ENCODE results near the gene BBLN. TPM values are rescaled to one million over a fixed set of nuclear protein-coding genes. Genes with fewer than 3 reads are reported as not detected.

Gene BBLN
- total and polyA plus RNA-seq, 3 experiments from 2014 or later = 75.5 to 137 (median 78.4) TPM

- Mint-ChIP-seq H3K36me3 (peaks cover 0 to 71% (median 16%) of the 10 kb centered on the region in 3 donors), H3K27ac (peak overlapping the region in 1 of 8 donors; percentile 24), H3K27me3 (peaks cover 0 to 2% of the 10 kb centered on the region in 2 donors), H3K4me1 (peaks cover 6 to 19% (median 14%) of the 10 kb centered on the region in 3 donors), H3K9me3 (no peaks in the 10 kb centered on the region), H3K4me3 (no peak overlapping the region)
- ChIA-PET POLR2A (no interaction called here), CTCF (no interaction called here)
- DNase-seq = no peak
- Histone ChIP-seq H3K9me3 (ENCODE audit: low read length) (no peaks in the 10 kb centered on the region), H3K27ac (ENCODE audit: low read depth, low read length) (no peak overlapping the region), H3K36me3 (ENCODE audit: insufficient read depth, low read length) (peaks cover 32% of the 10 kb centered on the region), H3K4me1 (ENCODE audit: insufficient read depth, low read length) (peaks cover 5% of the 10 kb centered on the region), H3K27me3 (ENCODE audit: insufficient read depth, low read length, poor library complexity, severe bottlenecking) (no peaks in the 10 kb centered on the region), H3K4me3 (ENCODE audit: low read length) (no peak overlapping the region)
These were observed 6.1 kb downstream of the BBLN start for GRCh38 chr9:128166169-128166568.

- ChIA-PET CTCF (no interaction called here), POLR2A (no interaction called here)
- Histone ChIP-seq H3K36me3 (ENCODE audit: insufficient read depth, low read length) (peaks cover 32% of the 10 kb centered on the region), H3K27ac (ENCODE audit: low read depth, low read length) (no peak overlapping the region), H3K9me3 (ENCODE audit: low read length) (no peaks in the 10 kb centered on the region), H3K27me3 (ENCODE audit: insufficient read depth, low read length, poor library complexity, severe bottlenecking) (no peaks in the 10 kb centered on the region), H3K4me3 (ENCODE audit: low read length) (no peak overlapping the region), H3K4me1 (ENCODE audit: insufficient read depth, low read length) (no peaks in the 10 kb centered on the region)
- peaks cover 3 to 9% (median 6%) of the 10 kb centered on the region in 3 donors for H3K4me1 Mint-ChIP-seq
- H3K9me3 Mint-ChIP-seq = no peaks in the 10 kb centered on the region
- H3K4me3 Mint-ChIP-seq = no peak overlapping the region
- peaks cover 0 to 2% of the 10 kb centered on the region in 2 donors for H3K27me3 Mint-ChIP-seq
- no peak for DNase-seq
- H3K36me3 Mint-ChIP-seq = peaks cover 0 to 71% (median 16%) of the 10 kb centered on the region in 3 donors
- peak overlapping the region in 1 of 8 donors; percentile 36 for H3K27ac Mint-ChIP-seq
These were observed 7.1 kb downstream of the BBLN start for GRCh38 chr9:128167209-128167608.

GRCh38 chr9:128168731-128169308, 8.8 kb downstream of the BBLN start:
- Histone ChIP-seq H3K4me1 (ENCODE audit: insufficient read depth, low read length) (no peaks in the 10 kb centered on the region), H3K27me3 (ENCODE audit: insufficient read depth, low read length, poor library complexity, severe bottlenecking) (no peaks in the 10 kb centered on the region), H3K36me3 (ENCODE audit: insufficient read depth, low read length) (peaks cover 32% of the 10 kb centered on the region), H3K4me3 (ENCODE audit: low read length) (no peak overlapping the region), H3K27ac (ENCODE audit: low read depth, low read length) (no peak overlapping the region), H3K9me3 (ENCODE audit: low read length) (no peaks in the 10 kb centered on the region)
- Mint-ChIP-seq H3K27ac (peak overlapping the region in 1 of 8 donors; percentile 52), H3K4me1 (peaks cover 0 to 3% (median 0%) of the 10 kb centered on the region in 3 donors), H3K9me3 (no peaks in the 10 kb centered on the region), H3K36me3 (peaks cover 0 to 65% (median 13%) of the 10 kb centered on the region in 3 donors), H3K4me3 (no peak overlapping the region), H3K27me3 (peaks cover 0 to 2% of the 10 kb centered on the region in 2 donors)
- CTCF ChIA-PET = no interaction called here
- DNase-seq = no peak
- POLR2A ChIA-PET = no interaction called here

GRCh38 chr9:128169492-128169891, 9.4 kb downstream of the BBLN start:
- Histone ChIP-seq H3K27me3 (ENCODE audit: insufficient read depth, low read length, poor library complexity, severe bottlenecking) (no peaks in the 10 kb centered on the region), H3K27ac (ENCODE audit: low read depth, low read length) (no peak overlapping the region), H3K9me3 (ENCODE audit: low read length) (no peaks in the 10 kb centered on the region), H3K4me3 (ENCODE audit: low read length) (no peak overlapping the region), H3K4me1 (ENCODE audit: insufficient read depth, low read length) (no peaks in the 10 kb centered on the region), H3K36me3 (ENCODE audit: insufficient read depth, low read length) (peaks cover 32% of the 10 kb centered on the region)
- DNase-seq = no peak
- Mint-ChIP-seq H3K4me1 (peaks cover 0 to 3% (median 0%) of the 10 kb centered on the region in 3 donors), H3K27ac (peak overlapping the region in 1 of 8 donors; percentile 17), H3K4me3 (no peak overlapping the region), H3K9me3 (no peaks in the 10 kb centered on the region), H3K36me3 (peaks cover 0 to 63% (median 14%) of the 10 kb centered on the region in 3 donors), H3K27me3 (peaks cover 0 to 2% of the 10 kb centered on the region in 2 donors)
- ChIA-PET POLR2A (no interaction called here), CTCF (no interaction called here)

GRCh38 chr9:128169925-128170324, 9.9 kb downstream of the BBLN start:
- peaks cover 0 to 62% (median 16%) of the 10 kb centered on the region in 3 donors for H3K36me3 Mint-ChIP-seq
- peak overlapping the region in 1 of 8 donors; percentile 17 for H3K27ac Mint-ChIP-seq
- no peak for DNase-seq
- no peaks in the 10 kb centered on the region for H3K9me3 Mint-ChIP-seq
- H3K4me1 ChIP-seq (ENCODE audit: insufficient read depth, low read length) = no peaks in the 10 kb centered on the region
- H3K27ac ChIP-seq (ENCODE audit: low read depth, low read length) = no peak overlapping the region
- peaks cover 32% of the 10 kb centered on the region for H3K36me3 ChIP-seq (ENCODE audit: insufficient read depth, low read length)
- POLR2A ChIA-PET = interaction anchor here (0.6 kb wide), 1 partner anchor 27 kb away, joined by 3 read pairs; no protein-coding TSS in a partner anchor
- H3K4me1 Mint-ChIP-seq = peaks cover 0 to 3% (median 0%) of the 10 kb centered on the region in 3 donors
- CTCF ChIA-PET = no interaction called here
- no peak overlapping the region for H3K4me3 Mint-ChIP-seq
- peaks cover 0 to 2% of the 10 kb centered on the region in 2 donors for H3K27me3 Mint-ChIP-seq
- H3K4me3 ChIP-seq (ENCODE audit: low read length) = no peak overlapping the region
- H3K9me3 ChIP-seq (ENCODE audit: low read length) = no peaks in the 10 kb centered on the region
- H3K27me3 ChIP-seq (ENCODE audit: insufficient read depth, low read length, poor library complexity, severe bottlenecking) = no peaks in the 10 kb centered on the region

GRCh38 chr9:128174062-128174461, 14.0 kb downstream of the BBLN start:
- peak overlapping the region in 2 of 8 donors; percentile 43 to 76 for H3K27ac Mint-ChIP-seq
- H3K27ac ChIP-seq (ENCODE audit: low read depth, low read length) = no peak overlapping the region
- H3K4me3 ChIP-seq (ENCODE audit: low read length) = no peak overlapping the region
- H3K27me3 Mint-ChIP-seq = no peaks in the 10 kb centered on the region
- POLR2A ChIA-PET = no interaction called here
- no peak overlapping the region for H3K4me3 Mint-ChIP-seq
- H3K4me1 Mint-ChIP-seq = no peaks in the 10 kb centered on the region
- H3K9me3 ChIP-seq (ENCODE audit: low read length) = no peaks in the 10 kb centered on the region
- peaks cover 0 to 67% (median 15%) of the 10 kb centered on the region in 3 donors for H3K36me3 Mint-ChIP-seq
- H3K4me1 ChIP-seq (ENCODE audit: insufficient read depth, low read length) = no peaks in the 10 kb centered on the region
- H3K27me3 ChIP-seq (ENCODE audit: insufficient read depth, low read length, poor library complexity, severe bottlenecking) = no peaks in the 10 kb centered on the region
- CTCF ChIA-PET = interaction anchor here (1.9 kb wide), 1 partner anchor 17 kb away, joined by 6 read pairs; no protein-coding TSS in a partner anchor
- peaks cover 37% of the 10 kb centered on the region for H3K36me3 ChIP-seq (ENCODE audit: insufficient read depth, low read length)
- peaks cover 0 to 2% (median 0%) of the 10 kb centered on the region in 5 donors for H3K9me3 Mint-ChIP-seq
- no peak for DNase-seq

- H3K36me3 Mint-ChIP-seq = peaks cover 6 to 67% (median 11%) of the 10 kb centered on the region in 3 donors
- H3K4me1 ChIP-seq (ENCODE audit: insufficient read depth, low read length) = no peaks in the 10 kb centered on the region
- POLR2A ChIA-PET = no interaction called here
- no peak overlapping the region for H3K27ac Mint-ChIP-seq
- CTCF ChIA-PET = interaction anchor here (1.9 kb wide), 1 partner anchor 16 kb away, joined by 6 read pairs; no protein-coding TSS in a partner anchor
- no peak for DNase-seq
- H3K4me3 Mint-ChIP-seq = no peak overlapping the region
- no peaks in the 10 kb centered on the region for H3K9me3 ChIP-seq (ENCODE audit: low read length)
- H3K36me3 ChIP-seq (ENCODE audit: insufficient read depth, low read length) = peaks cover 34% of the 10 kb centered on the region
- H3K27me3 ChIP-seq (ENCODE audit: insufficient read depth, low read length, poor library complexity, severe bottlenecking) = no peaks in the 10 kb centered on the region
- H3K27ac ChIP-seq (ENCODE audit: low read depth, low read length) = no peak overlapping the region
- H3K4me3 ChIP-seq (ENCODE audit: low read length) = no peak overlapping the region
- H3K9me3 Mint-ChIP-seq = peaks cover 0 to 4% (median 0%) of the 10 kb centered on the region in 5 donors
- H3K4me1 Mint-ChIP-seq = no peaks in the 10 kb centered on the region
- H3K27me3 Mint-ChIP-seq = no peaks in the 10 kb centered on the region
These were observed 15.1 kb downstream of the BBLN start for GRCh38 chr9:128175102-128175563.

GRCh38 chr9:128175726-128176125, 15.7 kb downstream of the BBLN start:
- no peaks in the 10 kb centered on the region for H3K4me1 Mint-ChIP-seq
- H3K9me3 Mint-ChIP-seq = peaks cover 0 to 4% (median 0%) of the 10 kb centered on the region in 5 donors
- POLR2A ChIA-PET = no interaction called here
- Histone ChIP-seq H3K27ac (ENCODE audit: low read depth, low read length) (no peak overlapping the region), H3K36me3 (ENCODE audit: insufficient read depth, low read length) (peaks cover 38% of the 10 kb centered on the region), H3K27me3 (ENCODE audit: insufficient read depth, low read length, poor library complexity, severe bottlenecking) (no peaks in the 10 kb centered on the region), H3K4me1 (ENCODE audit: insufficient read depth, low read length) (no peaks in the 10 kb centered on the region), H3K4me3 (ENCODE audit: low read length) (no peak overlapping the region), H3K9me3 (ENCODE audit: low read length) (no peaks in the 10 kb centered on the region)
- DNase-seq = no peak
- H3K27me3 Mint-ChIP-seq = no peaks in the 10 kb centered on the region
- peak overlapping the region in 5 of 8 donors; percentile 26 to 57 (median 55) for H3K27ac Mint-ChIP-seq
- peaks cover 7 to 68% (median 10%) of the 10 kb centered on the region in 3 donors for H3K36me3 Mint-ChIP-seq
- CTCF ChIA-PET = interaction anchor here (1.9 kb wide), 1 partner anchor 15 kb away, joined by 6 read pairs; no protein-coding TSS in a partner anchor
- no peak overlapping the region for H3K4me3 Mint-ChIP-seq
